Measurements from ENCODE around the gene ASPSCR1. TPM values are rescaled to one million over a fixed set of nuclear protein-coding genes. Genes with fewer than 3 reads are reported as not detected.

The ASPSCR1 gene
- total and polyA plus RNA-seq, 9 of the 15 experiments (the other 6 are each of a cell fraction or from before 2014, with no cell fraction given): 0.90 to 36.9 (median 11.6) TPM

DNA sequence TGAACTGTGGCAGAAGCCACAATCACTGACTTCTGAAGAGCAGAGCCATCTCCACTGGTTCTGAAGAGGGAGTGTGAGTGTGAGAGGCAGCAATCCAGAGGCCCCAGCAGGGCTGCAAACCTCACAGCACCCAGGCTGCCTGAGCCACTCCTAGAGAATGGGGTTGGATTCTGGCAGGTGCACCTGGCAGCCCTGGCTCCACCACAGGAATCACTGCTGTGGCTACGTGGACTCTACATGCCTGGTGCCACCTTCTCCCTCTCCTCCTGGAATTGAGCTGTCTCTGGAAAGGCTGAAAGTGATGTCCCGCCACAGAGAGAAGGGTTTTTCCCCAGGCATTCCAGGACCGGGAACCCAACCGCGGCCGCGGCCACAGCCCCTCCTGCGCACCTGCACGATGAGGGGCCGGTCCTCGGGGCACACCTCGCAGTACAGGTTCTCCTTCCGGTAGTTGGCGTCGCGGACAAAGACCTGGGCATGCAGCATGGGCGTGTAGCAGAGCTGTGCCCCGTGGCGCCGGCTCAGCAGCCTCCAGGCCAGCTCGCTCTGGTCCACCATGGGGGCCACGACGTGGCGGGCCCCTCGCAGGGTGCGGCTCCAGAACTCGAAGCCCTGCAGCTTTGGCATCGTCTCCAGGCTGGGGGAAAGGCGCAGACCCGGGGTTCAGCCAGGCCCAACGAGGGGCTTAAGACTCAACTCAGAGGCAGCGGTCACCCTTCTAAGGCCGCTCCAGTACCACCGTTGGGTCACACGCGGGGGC is 87.2 kb downstream of the ASPSCR1 start (continued):
- TF ChIP-seq, protein P1, sequence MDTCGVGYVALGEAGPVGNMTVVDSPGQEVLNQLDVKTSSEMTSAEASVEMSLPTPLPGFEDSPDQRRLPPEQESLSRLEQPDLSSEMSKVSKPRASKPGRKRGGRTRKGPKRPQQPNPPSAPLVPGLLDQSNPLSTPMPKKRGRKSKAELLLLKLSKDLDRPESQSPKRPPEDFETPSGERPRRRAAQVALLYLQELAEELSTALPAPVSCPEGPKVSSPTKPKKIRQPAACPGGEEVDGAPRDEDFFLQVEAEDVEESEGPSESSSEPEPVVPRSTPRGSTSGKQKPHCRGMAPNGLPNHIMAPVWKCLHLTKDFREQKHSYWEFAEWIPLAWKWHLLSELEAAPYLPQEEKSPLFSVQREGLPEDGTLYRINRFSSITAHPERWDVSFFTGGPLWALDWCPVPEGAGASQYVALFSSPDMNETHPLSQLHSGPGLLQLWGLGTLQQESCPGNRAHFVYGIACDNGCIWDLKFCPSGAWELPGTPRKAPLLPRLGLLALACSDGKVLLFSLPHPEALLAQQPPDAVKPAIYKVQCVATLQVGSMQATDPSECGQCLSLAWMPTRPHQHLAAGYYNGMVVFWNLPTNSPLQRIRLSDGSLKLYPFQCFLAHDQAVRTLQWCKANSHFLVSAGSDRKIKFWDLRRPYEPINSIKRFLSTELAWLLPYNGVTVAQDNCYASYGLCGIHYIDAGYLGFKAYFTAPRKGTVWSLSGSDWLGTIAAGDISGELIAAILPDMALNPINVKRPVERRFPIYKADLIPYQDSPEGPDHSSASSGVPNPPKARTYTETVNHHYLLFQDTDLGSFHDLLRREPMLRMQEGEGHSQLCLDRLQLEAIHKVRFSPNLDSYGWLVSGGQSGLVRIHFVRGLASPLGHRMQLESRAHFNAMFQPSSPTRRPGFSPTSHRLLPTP (IDR thresholded peaks at IDR 0.05; ENCODE audit: borderline replicate concordance, extremely low read depth, insufficient read length): no peak

DNA sequence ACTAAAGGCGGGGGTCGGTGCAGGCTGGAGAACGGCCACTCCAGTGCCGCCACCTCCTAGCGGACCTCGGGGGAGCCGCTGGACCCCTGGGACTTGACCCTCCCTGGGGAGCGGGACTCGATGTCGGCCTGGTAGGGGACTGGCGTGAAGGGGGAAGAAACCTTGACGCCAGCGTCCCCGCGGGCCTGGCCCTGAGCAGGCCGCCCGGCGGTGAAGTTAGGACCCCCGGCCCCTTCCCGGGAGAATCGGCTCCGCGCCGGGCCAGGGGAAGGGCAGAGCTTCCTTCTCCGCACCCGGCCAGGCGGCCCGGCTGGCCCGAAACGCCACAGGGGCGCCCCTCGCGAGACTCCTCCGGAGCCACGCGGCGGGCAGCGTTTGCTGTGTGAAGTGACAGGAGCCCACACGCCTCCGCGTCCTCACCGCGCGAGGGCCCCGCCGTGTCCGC is 87.8 kb downstream of the ASPSCR1 start:
- peak overlapping the region; percentile 98 to 100 for H3K9ac ChIP-seq (ENCODE audit: insufficient read depth in 1 of 2, low read depth in 2 of 2, low read length in 2 of 2)
- H2AFZ ChIP-seq (ENCODE audit: low read depth, low read length): peak overlapping the region; percentile 31; the same call in 1 of the 2 replicates
- 0% methylated on average over 38 of the region's 47 CpGs for WGBS (ENCODE audit: insufficient coverage, low coverage, missing lambda C conversion rate)
- ATAC-seq: peak; percentile 48
- no TSS peak for BruUV-seq (replicated peaks)
- DNase-seq (ENCODE audit: extremely low read depth in 1 of 4, low spot score in 3 of 4): no peak
- peak overlapping the region; percentile 99 for H3K4me3 ChIP-seq
- ChIA-PET CTCF (ENCODE audit: low intra/inter-chr PET ratio) (no interaction called here), POLR2A (interaction anchor here (0.6 to 3.9 kb wide), 5 partner anchors 12 to 232 kb away, joined by 3 to 24 read pairs (median 4); partner anchors contain the start of gene FASN)
- peaks cover 28% of the 10 kb centered on the region for H3K79me2 ChIP-seq (ENCODE audit: control insufficient read depth, insufficient read depth, low read length)
- no peaks in the 10 kb centered on the region for H3K27me3 ChIP-seq (ENCODE audit: control insufficient read depth in 2 of 2, insufficient read depth in 2 of 2, low read length in 2 of 2)
- intact Hi-C loops (cut with micrococcal nuclease): no loop called here
- peaks cover 3 to 58% of the 10 kb centered on the region in 2 experiments; a peak in 3 of 5 replicates for H3K4me1 ChIP-seq (replicated peaks in 1 of 2; ENCODE audit: control insufficient read depth in 2 of 2, insufficient read depth in 2 of 2, low read length in 2 of 2)
- H3K36me3 ChIP-seq (ENCODE audit: control insufficient read depth, insufficient read depth, low read length): peaks cover 42% of the 10 kb centered on the region; the same call in 2 of the 3 replicates
- H3K27ac ChIP-seq (ENCODE audit: extremely low read depth, low read depth, low read length): peak overlapping the region; percentile 79
- H3K4me2 ChIP-seq (ENCODE audit: insufficient read depth, low read length): peak overlapping the region; percentile 91
- no peaks in the 10 kb centered on the region for H3K9me1 ChIP-seq (ENCODE audit: control insufficient read depth, insufficient read depth, low read length)
- H3K9me3 ChIP-seq (replicated peaks; ENCODE audit: control insufficient read depth, insufficient read depth, low read depth, low read length): no peaks in the 10 kb centered on the region
- H4K20me1 ChIP-seq (replicated peaks; ENCODE audit: control insufficient read depth, insufficient read depth, low read length): no peaks in the 10 kb centered on the region
- in situ Hi-C loops (cut with MboI): no loop called here
- no peak for FAIRE-seq
- no peak for TF ChIP-seq CREM (IDR thresholded peaks at IDR 0.05; ENCODE audit: low read depth)
- TF ChIP-seq MAFK (IDR thresholded peaks at IDR 0.05; ENCODE audit: low read length): no peak
- TF ChIP-seq, protein P2, sequence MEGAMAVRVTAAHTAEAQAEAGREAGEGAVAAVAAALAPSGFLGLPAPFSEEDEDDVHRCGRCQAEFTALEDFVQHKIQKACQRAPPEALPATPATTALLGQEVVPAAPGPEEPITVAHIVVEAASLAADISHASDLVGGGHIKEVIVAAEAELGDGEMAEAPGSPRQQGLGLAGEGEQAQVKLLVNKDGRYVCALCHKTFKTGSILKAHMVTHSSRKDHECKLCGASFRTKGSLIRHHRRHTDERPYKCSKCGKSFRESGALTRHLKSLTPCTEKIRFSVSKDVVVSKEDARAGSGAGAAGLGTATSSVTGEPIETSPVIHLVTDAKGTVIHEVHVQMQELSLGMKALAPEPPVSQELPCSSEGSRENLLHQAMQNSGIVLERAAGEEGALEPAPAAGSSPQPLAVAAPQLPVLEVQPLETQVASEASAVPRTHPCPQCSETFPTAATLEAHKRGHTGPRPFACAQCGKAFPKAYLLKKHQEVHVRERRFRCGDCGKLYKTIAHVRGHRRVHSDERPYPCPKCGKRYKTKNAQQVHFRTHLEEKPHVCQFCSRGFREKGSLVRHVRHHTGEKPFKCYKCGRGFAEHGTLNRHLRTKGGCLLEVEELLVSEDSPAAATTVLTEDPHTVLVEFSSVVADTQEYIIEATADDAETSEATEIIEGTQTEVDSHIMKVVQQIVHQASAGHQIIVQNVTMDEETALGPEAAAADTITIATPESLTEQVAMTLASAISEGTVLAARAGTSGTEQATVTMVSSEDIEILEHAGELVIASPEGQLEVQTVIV (CRISPR knock-in tag; IDR thresholded peaks at IDR 0.05; ENCODE audit: borderline replicate concordance): no peak
- 0 out of 2 replicates have a peak, but pooled peaks have one; percentile 79 for TF ChIP-seq GABPA (tag; conservative IDR thresholded peaks at IDR 0.05; ENCODE audit: low read depth)
- TF ChIP-seq ETV5 (CRISPR knock-in tag; IDR thresholded peaks at IDR 0.05; ENCODE audit: low read depth): no peak
- 0 out of 2 replicates have a peak, but pooled peaks have one; percentile 7 for TF ChIP-seq ZSCAN29 (IDR thresholded peaks at IDR 0.05)
- no peak for TF ChIP-seq ZNF561 (CRISPR knock-in tag; conservative IDR thresholded peaks at IDR 0.05)
- no peak for TF ChIP-seq ADNP (tag; IDR thresholded peaks at IDR 0.05)
- 0 out of 2 replicates have a peak, but pooled peaks have one; percentile 25 for TF ChIP-seq RBM14 (IDR thresholded peaks at IDR 0.05; ENCODE audit: borderline replicate concordance, insufficient read depth, low read depth, low read length)
- TF ChIP-seq, protein P3, sequence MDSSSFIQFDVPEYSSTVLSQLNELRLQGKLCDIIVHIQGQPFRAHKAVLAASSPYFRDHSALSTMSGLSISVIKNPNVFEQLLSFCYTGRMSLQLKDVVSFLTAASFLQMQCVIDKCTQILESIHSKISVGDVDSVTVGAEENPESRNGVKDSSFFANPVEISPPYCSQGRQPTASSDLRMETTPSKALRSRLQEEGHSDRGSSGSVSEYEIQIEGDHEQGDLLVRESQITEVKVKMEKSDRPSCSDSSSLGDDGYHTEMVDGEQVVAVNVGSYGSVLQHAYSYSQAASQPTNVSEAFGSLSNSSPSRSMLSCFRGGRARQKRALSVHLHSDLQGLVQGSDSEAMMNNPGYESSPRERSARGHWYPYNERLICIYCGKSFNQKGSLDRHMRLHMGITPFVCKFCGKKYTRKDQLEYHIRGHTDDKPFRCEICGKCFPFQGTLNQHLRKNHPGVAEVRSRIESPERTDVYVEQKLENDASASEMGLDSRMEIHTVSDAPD (CRISPR knock-in tag; IDR thresholded peaks at IDR 0.05): no peak
- TF ChIP-seq RBM15 (IDR thresholded peaks at IDR 0.05; ENCODE audit: insufficient read depth, low read length): no peak

Data from K562 (cell line).